A673 (cell line): ENCODE results near the gene ZFYVE28. TPM values are rescaled to one million over a fixed set of nuclear protein-coding genes. Genes with fewer than 3 reads are reported as not detected.

Experiments
- BruUV-seq: library from RNA; stranded (reverse); fragments of 400-500 nt; replicated peaks from 2 replicates; lab custom pipeline; 2021; lab: Mats Ljungman, UMichigan
- CTCF ChIA-PET: fragments of 300-600 bp; sonication (Branson Sonifier 250); formaldehyde crosslinking; loops from one replicate; lab custom pipeline; 2022; ENCODE audit warnings: antibody characterized with exemption; lab: Charles Lee
- POLR2A ChIA-PET: fragments of 300-600 bp; sonication (Branson Sonifier 250); formaldehyde crosslinking; loops from one replicate; lab custom pipeline; 2022; ENCODE audit warnings: antibody characterized with exemption; ENCODE audit not compliant: low non-redundant PET; lab: Charles Lee
- DNase-seq: peaks from one replicate; pipeline ENCODE4 v3.0.0-alpha.2; 2015; ENCODE audit warnings: low spot score
- H3K27ac ChIP-seq: fragments of 200-600 bp; sonication (generic); 2 replicates; pipeline ENCODE4 v1.5.1; 2016; ENCODE audit warnings: mixed run types, low read depth, mild to moderate bottlenecking, mixed read lengths, antibody characterized with exemption, low read length; ENCODE audit not compliant: poor library complexity, severe bottlenecking
- H3K27me3 ChIP-seq: fragments of 200-600 bp; sonication (generic); replicated peaks from 2 replicates; pipeline ENCODE4 v1.6.1; 2017; ENCODE audit warnings: mixed run types, low read depth, mild to moderate bottlenecking, mixed read lengths, antibody characterized with exemption, low read length; ENCODE audit not compliant: insufficient read depth, poor library complexity
- H3K36me3 ChIP-seq: fragments of 200-600 bp; sonication (generic); 2 replicates; pipeline ENCODE4 v1.6.1; 2016; ENCODE audit warnings: mixed run types, mild to moderate bottlenecking, mixed read lengths, antibody characterized with exemption, low read length; ENCODE audit not compliant: insufficient read depth, poor library complexity, severe bottlenecking
- H3K4me1 ChIP-seq: fragments of 200-600 bp; sonication (generic); 2 replicates; pipeline ENCODE4 v1.6.1; 2017; ENCODE audit warnings: mixed run types, mild to moderate bottlenecking, mixed read lengths, antibody characterized with exemption, low read length; ENCODE audit not compliant: insufficient read depth, poor library complexity, severe bottlenecking
- H3K4me3 ChIP-seq: fragments of 200-600 bp; sonication (generic); 2 replicates; pipeline ENCODE4 v1.5.1; 2016; ENCODE audit warnings: low read depth, mixed run types, mild to moderate bottlenecking, mixed read lengths, low read length; ENCODE audit not compliant: poor library complexity, severe bottlenecking
- H3K9me3 ChIP-seq: fragments of 200-600 bp; sonication (generic); 2 replicates; pipeline ENCODE4 v1.6.1; 2016; ENCODE audit warnings: mixed run types, low read depth, mild to moderate bottlenecking, mixed read lengths, antibody characterized with exemption, low read length; ENCODE audit not compliant: poor library complexity, severe bottlenecking
- EZH2 ChIP-seq: fragments of 200-600 bp; sonication (generic); IDR thresholded peaks from 2 replicates; pipeline ENCODE4 v1.6.1; 2017; ENCODE audit warnings: borderline replicate concordance, low read depth, mild to moderate bottlenecking, mixed read lengths, antibody characterized with exemption, low read length; ENCODE audit not compliant: poor library complexity, severe bottlenecking
- intact Hi-C: fragments of 100-400 bp; cut with micrococcal nuclease; formaldehyde crosslinking; loops from one replicate; pipeline ENCODE4 v1.10.0; 2022; ENCODE audit not compliant: unreplicated experiment
- total RNA-seq: library from RNA; stranded (reverse); gene quantifications from 2 replicates; pipeline ENCODE4 v1.2.3, GENCODE V29; 2021
- TF ChIP-seq, protein P1 (sequence below): fragments of 300-800, 200-600 bp; sonication (generic); conservative IDR thresholded peaks from 2 replicates; pipeline ENCODE4 v1.5.1; 2017; ENCODE audit warnings: low read depth, mild to moderate bottlenecking, antibody characterized with exemption, low read length, moderate library complexity, mixed read lengths

ZFYVE28 gene
- total RNA-seq, 1 experiment from 2014 or later: 8.6 TPM

DNA sequence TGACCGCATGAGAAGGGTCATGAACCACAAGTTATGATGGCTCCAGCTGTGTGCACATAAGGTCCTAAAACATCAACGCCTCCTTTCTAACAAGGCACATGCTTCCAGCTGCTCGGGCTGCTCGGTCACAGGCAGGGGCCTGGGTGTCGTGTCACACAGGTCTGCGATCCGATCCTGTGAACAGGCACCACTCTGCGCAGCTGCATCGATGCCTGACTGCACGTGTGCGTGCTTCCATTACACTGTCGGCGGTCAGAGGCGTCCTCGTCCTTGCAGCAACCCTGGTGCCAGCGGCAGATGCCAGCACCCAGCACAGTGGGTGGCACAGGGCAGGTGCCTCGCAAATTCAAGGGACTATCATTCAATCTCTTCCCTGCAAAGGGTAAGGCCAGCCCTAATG, 23.9 kb downstream of the ZFYVE28 start:
- Histone ChIP-seq H3K4me1 (peaks cover 21% of the 10 kb centered on the region), H3K4me3 (no peak overlapping the region), H3K27ac (no peak overlapping the region), H3K9me3 (no peaks in the 10 kb centered on the region), H3K36me3 (no peaks in the 10 kb centered on the region), H3K27me3 (no peaks in the 10 kb centered on the region)
- intact Hi-C loops: no loop called here
- DNase-seq: no peak
- no TSS peak for BruUV-seq
- POLR2A ChIA-PET: no interaction called here
- CTCF ChIA-PET: no interaction called here
- no peak for TF ChIP-seq EZH2
- TF ChIP-seq, protein P1, sequence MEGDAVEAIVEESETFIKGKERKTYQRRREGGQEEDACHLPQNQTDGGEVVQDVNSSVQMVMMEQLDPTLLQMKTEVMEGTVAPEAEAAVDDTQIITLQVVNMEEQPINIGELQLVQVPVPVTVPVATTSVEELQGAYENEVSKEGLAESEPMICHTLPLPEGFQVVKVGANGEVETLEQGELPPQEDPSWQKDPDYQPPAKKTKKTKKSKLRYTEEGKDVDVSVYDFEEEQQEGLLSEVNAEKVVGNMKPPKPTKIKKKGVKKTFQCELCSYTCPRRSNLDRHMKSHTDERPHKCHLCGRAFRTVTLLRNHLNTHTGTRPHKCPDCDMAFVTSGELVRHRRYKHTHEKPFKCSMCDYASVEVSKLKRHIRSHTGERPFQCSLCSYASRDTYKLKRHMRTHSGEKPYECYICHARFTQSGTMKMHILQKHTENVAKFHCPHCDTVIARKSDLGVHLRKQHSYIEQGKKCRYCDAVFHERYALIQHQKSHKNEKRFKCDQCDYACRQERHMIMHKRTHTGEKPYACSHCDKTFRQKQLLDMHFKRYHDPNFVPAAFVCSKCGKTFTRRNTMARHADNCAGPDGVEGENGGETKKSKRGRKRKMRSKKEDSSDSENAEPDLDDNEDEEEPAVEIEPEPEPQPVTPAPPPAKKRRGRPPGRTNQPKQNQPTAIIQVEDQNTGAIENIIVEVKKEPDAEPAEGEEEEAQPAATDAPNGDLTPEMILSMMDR: no peak

DNA sequence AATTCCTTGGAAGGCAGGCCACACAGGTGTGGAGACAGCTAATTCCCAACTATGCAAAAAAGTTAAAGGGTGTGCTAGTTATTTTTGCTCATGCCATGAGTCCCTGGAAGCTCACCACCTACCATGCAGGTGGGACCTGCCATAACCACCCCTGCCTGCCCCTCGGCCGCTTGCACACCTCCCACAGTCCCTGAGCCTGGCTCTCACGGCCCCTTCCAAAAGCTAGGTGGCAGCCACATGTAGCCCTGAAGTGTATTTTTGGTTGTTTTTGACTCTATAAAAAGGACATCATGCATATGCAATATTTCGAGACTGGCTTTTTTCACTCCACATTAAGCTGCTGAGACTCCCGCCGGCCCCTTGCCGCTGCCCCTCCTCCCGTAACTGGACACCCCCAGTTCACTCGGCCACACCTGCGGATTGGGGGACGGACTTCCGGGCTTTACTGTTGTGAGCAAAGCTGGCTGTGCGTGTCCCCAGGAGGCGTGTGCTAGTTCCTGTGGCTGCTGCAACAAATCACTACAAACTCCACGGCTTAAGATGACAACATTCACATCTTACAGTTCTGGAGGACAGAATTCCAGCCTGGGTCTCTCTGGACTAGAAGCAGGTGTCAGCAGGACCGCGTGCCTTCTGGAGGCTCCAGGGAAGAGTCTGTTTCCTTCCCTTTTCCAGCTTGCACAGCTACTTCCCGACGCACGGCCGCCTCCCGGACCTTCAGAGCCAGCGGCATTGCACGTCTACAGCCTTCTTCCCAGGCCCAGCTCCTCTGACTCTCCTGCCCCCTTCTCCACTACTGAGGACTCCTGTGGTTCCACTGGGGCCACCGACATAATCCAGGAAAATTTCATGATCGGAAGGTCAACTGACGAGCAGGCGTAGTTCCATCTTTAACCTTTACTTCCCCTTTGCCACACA, 24.8 kb downstream of the ZFYVE28 start:
- ChIA-PET POLR2A (no interaction called here), CTCF (no interaction called here)
- intact Hi-C loops: no loop called here
- Histone ChIP-seq H3K27me3 (no peaks in the 10 kb centered on the region), H3K9me3 (no peaks in the 10 kb centered on the region), H3K4me3 (no peak overlapping the region), H3K4me1 (peaks cover 29% of the 10 kb centered on the region), H3K36me3 (no peaks in the 10 kb centered on the region), H3K27ac (no peak overlapping the region)
- peak; percentile 42 for DNase-seq
- no TSS peak for BruUV-seq
- TF ChIP-seq, protein P1: no peak
- TF ChIP-seq EZH2: no peak

DNA sequence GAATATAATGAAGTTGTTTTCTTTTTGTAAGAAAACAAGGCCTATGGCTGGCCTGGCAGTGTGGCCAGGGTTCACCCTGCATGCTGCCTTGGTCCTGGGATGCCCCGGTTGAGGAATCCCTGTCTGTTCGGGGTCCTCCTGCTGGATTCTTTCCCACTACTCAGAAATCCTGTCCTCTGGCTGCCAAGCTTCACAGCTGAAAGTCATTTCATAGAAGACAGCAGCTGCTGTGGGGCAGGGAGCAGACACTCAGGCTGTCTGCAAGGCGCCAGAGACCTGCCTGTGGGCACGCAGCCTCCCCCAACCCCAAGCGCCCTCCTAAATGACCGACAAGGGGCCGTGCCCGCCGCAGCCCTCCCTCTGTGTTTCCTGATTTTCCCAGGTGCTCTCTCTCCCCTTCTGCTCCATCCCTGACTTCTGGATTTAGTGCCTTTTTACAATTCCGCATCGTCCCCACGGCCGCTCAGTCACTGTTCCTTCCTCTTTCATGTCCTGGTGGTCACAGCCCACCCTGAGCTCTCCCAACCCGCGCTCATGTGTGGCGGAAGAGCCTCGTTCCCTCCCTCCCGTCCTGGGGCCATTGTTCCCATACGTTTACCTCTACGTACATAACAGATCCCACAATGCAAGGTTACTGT, 27.5 kb downstream of the ZFYVE28 start:
- intact Hi-C loops: no loop called here
- peaks cover 34% of the 10 kb centered on the region for H3K4me1 ChIP-seq
- TF ChIP-seq, protein P1: no peak
- no peak for TF ChIP-seq EZH2
- no peaks in the 10 kb centered on the region for H3K27me3 ChIP-seq
- no peaks in the 10 kb centered on the region for H3K36me3 ChIP-seq
- no TSS peak for BruUV-seq
- H3K9me3 ChIP-seq: no peaks in the 10 kb centered on the region
- no peak overlapping the region for H3K27ac ChIP-seq
- DNase-seq: no peak
- ChIA-PET POLR2A (no interaction called here), CTCF (interaction anchor here (0.6 kb wide), 1 partner anchor 37 kb away, joined by 5 read pairs; no protein-coding TSS in a partner anchor)
- no peak overlapping the region for H3K4me3 ChIP-seq
